Measurements from ENCODE around the gene PPP2R3B. TPM values are rescaled to one million over a fixed set of nuclear protein-coding genes. Genes with fewer than 3 reads are reported as not detected.
"Not testable (repeated sequence)": the region's sequence is repeated elsewhere in the genome, so short reads cannot be mapped to it uniquely, and the experiment has no call there.

PPP2R3B gene
- total RNA-seq, 2 experiments from 2014 or later = 40.3 to 40.7 TPM

- H3K27me3 Mint-ChIP-seq = no peaks in the 10 kb centered on the region
- no peaks in the 10 kb centered on the region for H3K9me3 Mint-ChIP-seq
- no peaks in the 10 kb centered on the region for H3K36me3 Mint-ChIP-seq
- POLR2A ChIA-PET = no interaction called here
- DNase-seq (no peak), ATAC-seq (ENCODE audit: low read depth) (no peak)
- H3K4me3 Mint-ChIP-seq = no peak overlapping the region
- H3K27ac Mint-ChIP-seq = no peak overlapping the region
- H3K4me1 Mint-ChIP-seq = no peaks in the 10 kb centered on the region
Measured at GRCh38 chrX:420496-421223, 34.0 kb upstream of the PPP2R3B start.

GRCh38 chrX:418927-419729 is 32.4 kb upstream of the PPP2R3B start:
- POLR2A ChIA-PET = no interaction called here
- DNase-seq (no peak), ATAC-seq (ENCODE audit: low read depth) (no peak)
- H3K27me3 Mint-ChIP-seq = no peaks in the 10 kb centered on the region
- H3K4me3 Mint-ChIP-seq = no peak overlapping the region
- no peak overlapping the region for H3K27ac Mint-ChIP-seq
- no peaks in the 10 kb centered on the region for H3K36me3 Mint-ChIP-seq
- H3K4me1 Mint-ChIP-seq = no peaks in the 10 kb centered on the region
- no peaks in the 10 kb centered on the region for H3K9me3 Mint-ChIP-seq

- H3K4me3 Mint-ChIP-seq; POLR2A ChIA-PET; H3K4me1 Mint-ChIP-seq; H3K9me3 Mint-ChIP-seq; H3K36me3 Mint-ChIP-seq; H3K27me3 Mint-ChIP-seq; H3K27ac Mint-ChIP-seq; DNase-seq; ATAC-seq (ENCODE audit: low read depth): not testable (repeated sequence)
Measured at GRCh38 chrX:415498-415897, 28.8 kb upstream of the PPP2R3B start.

- peaks cover 4% of the 10 kb centered on the region for H3K9me3 Mint-ChIP-seq
- peaks cover 3% of the 10 kb centered on the region for H3K27me3 Mint-ChIP-seq
- no peak for ATAC-seq (ENCODE audit: low read depth)
- no peak for DNase-seq
- peaks cover 5% of the 10 kb centered on the region for H3K36me3 Mint-ChIP-seq
- POLR2A ChIA-PET = no interaction called here
- no peak overlapping the region for H3K4me3 Mint-ChIP-seq
- no peak overlapping the region for H3K27ac Mint-ChIP-seq
- H3K4me1 Mint-ChIP-seq = no peaks in the 10 kb centered on the region
Measured at GRCh38 chrX:413322-414201, 26.9 kb upstream of the PPP2R3B start.

- peaks cover 6% of the 10 kb centered on the region for H3K9me3 Mint-ChIP-seq
- DNase-seq (no peak), ATAC-seq (ENCODE audit: low read depth) (no peak)
- H3K27ac Mint-ChIP-seq = no peak overlapping the region
- POLR2A ChIA-PET = no interaction called here
- peaks cover 3% of the 10 kb centered on the region for H3K27me3 Mint-ChIP-seq
- H3K4me1 Mint-ChIP-seq = no peaks in the 10 kb centered on the region
- peaks cover 5% of the 10 kb centered on the region for H3K36me3 Mint-ChIP-seq
- H3K4me3 Mint-ChIP-seq = no peak overlapping the region
Measured at GRCh38 chrX:410296-410695, 23.6 kb upstream of the PPP2R3B start.

GRCh38 chrX:405149-405548 is 18.4 kb upstream of the PPP2R3B start:
- no peaks in the 10 kb centered on the region for H3K27me3 Mint-ChIP-seq
- peaks cover 6% of the 10 kb centered on the region for H3K9me3 Mint-ChIP-seq
- H3K4me3 Mint-ChIP-seq = no peak overlapping the region
- peaks cover 5% of the 10 kb centered on the region for H3K36me3 Mint-ChIP-seq
- ATAC-seq (ENCODE audit: low read depth) = no peak
- DNase-seq = no peak
- no peak overlapping the region for H3K27ac Mint-ChIP-seq
- POLR2A ChIA-PET = no interaction called here
- no peaks in the 10 kb centered on the region for H3K4me1 Mint-ChIP-seq

- H3K4me1 Mint-ChIP-seq = no peaks in the 10 kb centered on the region
- DNase-seq = no peak
- peaks cover 6% of the 10 kb centered on the region for H3K9me3 Mint-ChIP-seq
- H3K27me3 Mint-ChIP-seq = no peaks in the 10 kb centered on the region
- no peak overlapping the region for H3K27ac Mint-ChIP-seq
- no peak overlapping the region for H3K4me3 Mint-ChIP-seq
- no peak for ATAC-seq (ENCODE audit: low read depth)
- POLR2A ChIA-PET = no interaction called here
- peaks cover 5% of the 10 kb centered on the region for H3K36me3 Mint-ChIP-seq
Measured at GRCh38 chrX:404656-405055, 17.9 kb upstream of the PPP2R3B start.

GRCh38 chrX:402857-403256 is 16.1 kb upstream of the PPP2R3B start:
- DNase-seq = no peak
- Mint-ChIP-seq H3K9me3 (peaks cover 2% of the 10 kb centered on the region), H3K4me1 (no peaks in the 10 kb centered on the region), H3K27ac (no peak overlapping the region), H3K36me3 (no peaks in the 10 kb centered on the region), H3K27me3 (no peaks in the 10 kb centered on the region), H3K4me3 (no peak overlapping the region)
- POLR2A ChIA-PET = no interaction called here
- no peak for ATAC-seq (ENCODE audit: low read depth)

GRCh38 chrX:400258-400657 is 13.6 kb upstream of the PPP2R3B start:
- no peaks in the 10 kb centered on the region for H3K27me3 Mint-ChIP-seq
- no peak for DNase-seq
- no peak overlapping the region for H3K4me3 Mint-ChIP-seq
- POLR2A ChIA-PET = no interaction called here
- no peak for ATAC-seq (ENCODE audit: low read depth)
- H3K9me3 Mint-ChIP-seq = no peaks in the 10 kb centered on the region
- no peaks in the 10 kb centered on the region for H3K4me1 Mint-ChIP-seq
- no peak overlapping the region for H3K27ac Mint-ChIP-seq
- H3K36me3 Mint-ChIP-seq = no peaks in the 10 kb centered on the region

- Mint-ChIP-seq H3K9me3 (no peaks in the 10 kb centered on the region), H3K4me3 (no peak overlapping the region), H3K27me3 (no peaks in the 10 kb centered on the region), H3K27ac (no peak overlapping the region), H3K36me3 (no peaks in the 10 kb centered on the region), H3K4me1 (no peaks in the 10 kb centered on the region)
- POLR2A ChIA-PET = no interaction called here
- no peak for ATAC-seq (ENCODE audit: low read depth)
- no peak for DNase-seq
Measured at GRCh38 chrX:397575-397974, 10.9 kb upstream of the PPP2R3B start.

- POLR2A ChIA-PET = no interaction called here
- Mint-ChIP-seq H3K36me3 (no peaks in the 10 kb centered on the region), H3K9me3 (no peaks in the 10 kb centered on the region), H3K4me1 (no peaks in the 10 kb centered on the region), H3K4me3 (no peak overlapping the region), H3K27ac (no peak overlapping the region), H3K27me3 (no peaks in the 10 kb centered on the region)
- DNase-seq (no peak), ATAC-seq (ENCODE audit: low read depth) (no peak)
Measured at GRCh38 chrX:394830-395229, 8.1 kb upstream of the PPP2R3B start.

GRCh38 chrX:392575-392846 is 5.8 kb upstream of the PPP2R3B start:
- POLR2A ChIA-PET = no interaction called here
- Mint-ChIP-seq H3K4me3 (no peak overlapping the region), H3K27ac (no peak overlapping the region), H3K9me3 (no peaks in the 10 kb centered on the region), H3K27me3 (no peaks in the 10 kb centered on the region), H3K36me3 (no peaks in the 10 kb centered on the region), H3K4me1 (peaks cover 6% of the 10 kb centered on the region)
- ATAC-seq (ENCODE audit: low read depth) (no peak), DNase-seq (no peak)

GRCh38 chrX:391717-392574 is 5.2 kb upstream of the PPP2R3B start:
- Mint-ChIP-seq H3K4me3 (no peak overlapping the region), H3K27me3 (no peaks in the 10 kb centered on the region), H3K9me3 (no peaks in the 10 kb centered on the region), H3K4me1 (peaks cover 10% of the 10 kb centered on the region), H3K27ac (no peak overlapping the region), H3K36me3 (peaks cover 2% of the 10 kb centered on the region)
- POLR2A ChIA-PET = no interaction called here
- DNase-seq (no peak), ATAC-seq (ENCODE audit: low read depth) (no peak)

All from activated naive CD8-positive, alpha-beta T cell treated with anti-CD3 and anti-CD28 coated beads, Interleukin-2, amount 10 ng/mL, durations not matched to agents 7 days and 5 days (primary cell).